Epithelial cell of esophagus (primary cell): ENCODE measurements around the gene HPS4.

ENCODE experiments used
- DNase-seq: peaks from one replicate; pipeline ENCODE4 v3.0.0; 2010; ENCODE audit warnings: low read depth
- H3K4me3 ChIP-seq: 2 replicates; pipeline ENCODE4 v1.5.1; 2011; ENCODE audit warnings: mild to moderate bottlenecking, low read length, control low read depth
- TF ChIP-seq, protein P1 (sequence below): IDR thresholded peaks from 2 replicates; pipeline ENCODE4 v1.5.1; 2011; ENCODE audit warnings: low read depth, mild to moderate bottlenecking, low read length, control low read depth, inconsistent platforms; ENCODE audit not compliant: insufficient read depth; ENCODE audit errors: missing control alignments

The HPS4 gene

GRCh38 chr22:26494506-26494905 lies 10.9 kb upstream of the HPS4 start:
- no peak overlapping the region for H3K4me3 ChIP-seq
- TF ChIP-seq, protein P1, sequence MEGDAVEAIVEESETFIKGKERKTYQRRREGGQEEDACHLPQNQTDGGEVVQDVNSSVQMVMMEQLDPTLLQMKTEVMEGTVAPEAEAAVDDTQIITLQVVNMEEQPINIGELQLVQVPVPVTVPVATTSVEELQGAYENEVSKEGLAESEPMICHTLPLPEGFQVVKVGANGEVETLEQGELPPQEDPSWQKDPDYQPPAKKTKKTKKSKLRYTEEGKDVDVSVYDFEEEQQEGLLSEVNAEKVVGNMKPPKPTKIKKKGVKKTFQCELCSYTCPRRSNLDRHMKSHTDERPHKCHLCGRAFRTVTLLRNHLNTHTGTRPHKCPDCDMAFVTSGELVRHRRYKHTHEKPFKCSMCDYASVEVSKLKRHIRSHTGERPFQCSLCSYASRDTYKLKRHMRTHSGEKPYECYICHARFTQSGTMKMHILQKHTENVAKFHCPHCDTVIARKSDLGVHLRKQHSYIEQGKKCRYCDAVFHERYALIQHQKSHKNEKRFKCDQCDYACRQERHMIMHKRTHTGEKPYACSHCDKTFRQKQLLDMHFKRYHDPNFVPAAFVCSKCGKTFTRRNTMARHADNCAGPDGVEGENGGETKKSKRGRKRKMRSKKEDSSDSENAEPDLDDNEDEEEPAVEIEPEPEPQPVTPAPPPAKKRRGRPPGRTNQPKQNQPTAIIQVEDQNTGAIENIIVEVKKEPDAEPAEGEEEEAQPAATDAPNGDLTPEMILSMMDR: no peak
- DNase-seq: no peak

GRCh38 chr22:26492220-26492619 lies 8.6 kb upstream of the HPS4 start:
- no peak overlapping the region for H3K4me3 ChIP-seq
- peak; percentile 39 for DNase-seq
- TF ChIP-seq, protein P1: no peak

DNA sequence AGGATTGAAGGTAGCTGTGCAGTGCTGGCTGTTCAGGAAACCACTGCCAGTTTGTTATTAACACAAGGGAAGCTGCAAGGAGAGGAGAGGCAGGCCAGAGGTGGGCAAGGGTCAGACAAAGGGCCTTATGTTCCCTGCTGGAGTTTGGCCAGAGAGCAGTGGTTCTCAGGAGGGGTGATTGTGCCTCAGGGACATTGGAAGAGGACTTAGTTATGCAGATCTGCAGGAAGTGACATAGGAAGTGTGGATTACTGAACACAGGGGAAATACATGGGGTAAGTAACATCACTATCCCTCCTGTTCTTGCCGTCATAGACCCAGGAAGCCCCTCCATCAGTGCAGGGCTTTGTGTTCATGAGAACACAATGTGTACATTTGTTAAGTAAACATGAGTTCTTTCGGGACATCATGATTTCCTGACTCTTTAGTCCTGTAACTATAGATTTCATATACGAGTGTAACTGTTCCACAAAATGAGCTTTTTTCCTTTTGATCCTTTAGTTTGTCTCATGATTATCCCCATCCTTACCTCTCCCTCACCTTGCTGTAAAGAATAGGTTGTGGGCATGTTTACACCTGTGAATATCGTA lies 6.0 kb upstream of the HPS4 start:
- TF ChIP-seq, protein P1: no peak
- H3K4me3 ChIP-seq: no peak overlapping the region
- DNase-seq: no peak

DNA sequence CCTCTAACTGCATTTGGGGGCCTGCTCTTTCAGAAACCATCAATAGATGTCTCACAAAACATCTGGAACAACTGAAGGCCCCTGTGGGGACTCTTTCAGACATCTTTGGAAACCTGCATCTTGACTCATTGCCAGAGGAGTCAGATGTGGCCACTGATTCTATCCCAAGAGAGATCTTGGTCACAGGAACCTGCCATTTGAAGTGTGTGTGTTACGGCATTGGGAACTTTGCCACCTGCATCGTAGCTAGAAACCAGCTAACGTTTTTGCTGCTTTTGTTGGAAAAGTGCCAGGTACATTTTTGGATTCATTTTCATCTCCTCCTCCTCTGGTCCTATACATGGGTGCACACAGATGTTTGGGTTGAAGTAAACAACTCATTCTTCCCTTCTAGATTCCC lies 4.4 kb upstream of the HPS4 start:
- DNase-seq: no peak
- no peak overlapping the region for H3K4me3 ChIP-seq
- TF ChIP-seq, protein P1: no peak

GRCh38 chr22:26486394-26486793 lies 2.8 kb upstream of the HPS4 start:
- DNase-seq: no peak
- TF ChIP-seq, protein P1: no peak
- no peak overlapping the region for H3K4me3 ChIP-seq

GRCh38 chr22:26485806-26486390 lies 2.3 kb upstream of the HPS4 start:
- TF ChIP-seq, protein P1: no peak
- no peak overlapping the region for H3K4me3 ChIP-seq
- DNase-seq: no peak

DNA sequence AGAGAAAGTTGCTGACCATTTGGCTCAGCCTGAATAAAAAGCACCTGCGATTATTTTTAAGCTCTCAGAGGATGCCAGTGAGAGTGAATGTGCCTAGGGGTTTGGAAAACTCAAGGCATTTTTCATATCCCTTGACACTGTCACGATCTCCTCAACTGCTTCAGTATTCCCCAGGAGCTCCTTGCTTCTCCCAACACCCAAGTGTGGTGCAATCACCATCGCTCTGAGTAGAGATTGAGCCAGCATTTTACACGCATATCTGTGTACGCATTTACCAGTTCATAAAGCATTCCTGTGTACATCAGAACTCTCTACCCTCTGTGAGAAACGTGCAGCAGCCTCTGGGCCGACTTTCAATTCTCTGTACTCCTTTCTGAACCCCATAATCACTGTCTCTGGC lies 1.4 kb upstream of the HPS4 start:
- TF ChIP-seq, protein P1: no peak
- peak; percentile 37 for DNase-seq
- H3K4me3 ChIP-seq: peak overlapping the region; percentile 84
